CD14-positive monocyte (primary cell): ENCODE results near the gene ZNF554. TPM values are rescaled to one million over a fixed set of nuclear protein-coding genes. Genes with fewer than 3 reads are reported as not detected.

Experiments used
- DNase-seq, 3 donors: peaks; one replicate each; pipeline ENCODE4 v3.0.0-alpha.2; 2011 to 2022
- H2AFZ ChIP-seq: 2 replicates; pipeline ENCODE4 v1.6.0; 2012; ENCODE audit warnings: mild to moderate bottlenecking, low read depth, low read length, inconsistent platforms; ENCODE audit not compliant: insufficient read depth, poor library complexity, severe bottlenecking
- H3K27ac ChIP-seq, 2 donors: 1 replicate in 1 of 2; 2 replicates in 1 of 2; pipeline ENCODE4 v1.5.1; 2012 to 2013; ENCODE audit warnings: low read length in 2 of 2, control low read depth in 1 of 2, inconsistent platforms in 1 of 2, low read depth in 1 of 2, mild to moderate bottlenecking in 1 of 2
- H3K27me3 ChIP-seq, 2 donors: one replicate each; pipeline versions ENCODE4 v1.6.0 to v1.6.1; 2011 to 2013; ENCODE audit warnings: low read length in 2 of 2; ENCODE audit not compliant: control insufficient read depth in 2 of 2, insufficient read depth in 2 of 2
- H3K36me3 ChIP-seq, 2 donors: replicated peaks in 1 of 2; 1 replicate in 1 of 2; 2 replicates in 1 of 2; pipeline versions ENCODE4 v1.5.1 to v1.6.1; 2012 to 2013; ENCODE audit warnings: low read length in 2 of 2, control low read depth in 1 of 2, inconsistent platforms in 1 of 2, mild to moderate bottlenecking in 1 of 2; ENCODE audit not compliant: insufficient read depth in 2 of 2, control insufficient read depth in 1 of 2
- H3K4me1 ChIP-seq, 2 donors: 1 replicate in 1 of 2; 2 replicates in 1 of 2; pipeline versions ENCODE4 v1.5.1 to v1.6.1; 2012 to 2013; ENCODE audit warnings: low read length in 2 of 2, control low read depth in 1 of 2, inconsistent platforms in 1 of 2, mild to moderate bottlenecking in 1 of 2, moderate library complexity in 1 of 2; ENCODE audit not compliant: insufficient read depth in 2 of 2, control insufficient read depth in 1 of 2
- H3K4me2 ChIP-seq: replicated peaks from 2 replicates; pipeline ENCODE3; 2012; ENCODE audit warnings: low read length, moderate library complexity, mild to moderate bottlenecking; ENCODE audit not compliant: poor library complexity, severe bottlenecking; ENCODE audit errors: extremely low read depth
- H3K4me3 ChIP-seq, 3 experiments: fragments of 200-600 bp in 1 of 3; sonication (generic) in 1 of 3; replicated peaks in 1 of 3; 1 replicate in 2 of 3; 2 replicates in 1 of 3; pipeline ENCODE4 v1.5.1; 2011 to 2013; ENCODE audit warnings: low read length in 3 of 3, mild to moderate bottlenecking in 3 of 3, control low read depth in 2 of 3, low read depth in 2 of 3, inconsistent platforms in 1 of 3, moderate library complexity in 1 of 3
- H3K79me2 ChIP-seq: 2 replicates; pipeline ENCODE4 v1.6.0; 2012; ENCODE audit warnings: mild to moderate bottlenecking, control low read depth, inconsistent platforms, low read length, moderate library complexity; ENCODE audit not compliant: insufficient read depth
- H3K9ac ChIP-seq: 2 replicates; pipeline ENCODE4 v1.6.0; 2017; ENCODE audit warnings: low read length, mild to moderate bottlenecking; ENCODE audit not compliant: insufficient read depth, poor library complexity, severe bottlenecking
- H3K9me3 ChIP-seq, 2 donors: replicated peaks in 1 of 2; 1 replicate in 1 of 2; 2 replicates in 1 of 2; pipeline versions ENCODE4 v1.5.1 to v1.6.1; 2012 to 2013; ENCODE audit warnings: low read length in 2 of 2, control low read depth in 1 of 2; ENCODE audit not compliant: control insufficient read depth in 1 of 2, insufficient read depth in 1 of 2
- H4K20me1 ChIP-seq: 2 replicates; pipeline ENCODE4 v1.6.0; 2012; ENCODE audit warnings: mild to moderate bottlenecking, low read length, control low read depth, moderate library complexity; ENCODE audit not compliant: insufficient read depth
- H3K27ac Mint-ChIP-seq, 7 donors: one replicate each; pipeline ENCODE4 v1.8.0; 2020; ENCODE audit warnings: mild to moderate bottlenecking in 7 of 7, mixed read lengths in 7 of 7, moderate library complexity in 6 of 7, inconsistent platforms in 2 of 7
- H3K27me3 Mint-ChIP-seq, 3 donors: one replicate each; pipeline ENCODE4 v1.8.0; 2021 to 2022; ENCODE audit warnings: low read depth in 3 of 3, mild to moderate bottlenecking in 3 of 3, mixed read lengths in 3 of 3, moderate library complexity in 3 of 3, inconsistent platforms in 1 of 3
- H3K36me3 Mint-ChIP-seq, 2 donors: one replicate each; pipeline ENCODE4 v1.8.0; 2020; ENCODE audit warnings: mixed read lengths in 2 of 2, inconsistent platforms in 1 of 2, mild to moderate bottlenecking in 1 of 2
- H3K4me1 Mint-ChIP-seq: one replicate; pipeline ENCODE4 v1.8.0; 2020; ENCODE audit warnings: mild to moderate bottlenecking, mixed read lengths
- H3K4me3 Mint-ChIP-seq, 2 donors: one replicate each; pipeline ENCODE4 v1.8.0; 2020; ENCODE audit warnings: mild to moderate bottlenecking in 2 of 2, mixed read lengths in 2 of 2, moderate library complexity in 1 of 2
- H3K9me3 Mint-ChIP-seq, 7 donors: one replicate each; pipeline ENCODE4 v1.8.0; 2020 to 2022; ENCODE audit warnings: mixed read lengths in 7 of 7, mild to moderate bottlenecking in 6 of 7, moderate library complexity in 6 of 7, inconsistent platforms in 2 of 7
- CTCF ChIP-seq: fragments of 200-600 bp; IDR thresholded peaks from one replicate; pipeline ENCODE4 v1.8.0; 2022; ENCODE audit warnings: antibody characterized with exemption, mild to moderate bottlenecking
- WGBS: methylation state at CpG from one replicate; pipeline ENCODE4 v1.1.5; 2013; ENCODE audit warnings: missing lambda C conversion rate; ENCODE audit not compliant: insufficient coverage; 5-methylcytosine and 5-hydroxymethylcytosine counted together
- intact Hi-C, 2 donors: fragments of 100-400 bp; cut with micrococcal nuclease; formaldehyde crosslinking; loops; one replicate each; pipeline versions ENCODE4 v1.15.0 to v1.15.1; 2023
- polyA plus RNA-seq, 3 donors: library from polyadenylated mRNA; depleted of rRNA in 1 of 3; unstranded in 2 of 3; stranded (reverse) in 1 of 3; fragments of 300-500 nt in 2 of 3; fragments of >200 nt in 1 of 3; fragmentation: Illumina TruSeq in 2 of 3; gene quantifications; 1 replicate in 2 of 3; 2 replicates in 1 of 3; pipeline ENCODE4 v1.2.3, GENCODE V29; 2012 to 2021

Gene ZNF554
- polyA plus RNA-seq, 3 donors, result 0.79 to 1.7 (median 0.91) TPM

GRCh38 chr19:2780284-2780683 lies 39.4 kb upstream of the ZNF554 start:
- whole genome bisulfite sequencing, result 93% methylated on average over 5 of the region's 7 CpGs
- DNase-seq, result no peak

GRCh38 chr19:2782329-2782935 lies 37.2 kb upstream of the ZNF554 start:
- H4K20me1 ChIP-seq, result peaks cover 22% of the 10 kb centered on the region
- Mint-ChIP-seq H3K4me3 (peak overlapping the region; percentile 89 to 92), H3K36me3 (peaks cover 6 to 23% of the 10 kb centered on the region in 2 donors), H3K4me1 (peaks cover 45% of the 10 kb centered on the region), H3K27me3 (no peaks in the 10 kb centered on the region), H3K9me3 (no peaks in the 10 kb centered on the region), H3K27ac (peak overlapping the region; percentile 86 to 94 (median 93))
- DNase-seq, result peak in 2 of 3 donors; percentile 24 to 34
- H3K79me2 ChIP-seq, result peaks cover 85% of the 10 kb centered on the region
- H3K4me3 ChIP-seq, result peak overlapping the region; percentile 57 to 98 (median 92)
- peaks cover 3 to 15% of the 10 kb centered on the region in 2 donors for H3K36me3 ChIP-seq
- peak overlapping the region; percentile 96 for H3K9ac ChIP-seq
- no peaks in the 10 kb centered on the region for H3K9me3 ChIP-seq
- peak overlapping the region; percentile 92 for H3K4me2 ChIP-seq
- WGBS, result under 1% methylated on average over 18 of the region's 24 CpGs
- peak overlapping the region; percentile 62 to 93 for H3K27ac ChIP-seq
- peaks cover 36 to 50% of the 10 kb centered on the region in 2 donors for H3K4me1 ChIP-seq
- intact Hi-C loops, result no loop called here
- no peaks in the 10 kb centered on the region for H3K27me3 ChIP-seq
- TF ChIP-seq CTCF, result no peak
- H2AFZ ChIP-seq, result peak overlapping the region; percentile 86

More at GRCh38 chr19:2780284-2780683, 39.4 kb upstream of the ZNF554 start:
- no peaks in the 10 kb centered on the region for H3K9me3 ChIP-seq
- peak overlapping the region in 5 of 7 donors; percentile 45 to 76 (median 55) for H3K27ac Mint-ChIP-seq
- no peak overlapping the region for H3K4me2 ChIP-seq
- H3K9me3 Mint-ChIP-seq, result no peaks in the 10 kb centered on the region
- H3K27me3 Mint-ChIP-seq, result no peaks in the 10 kb centered on the region
- no peaks in the 10 kb centered on the region for H3K27me3 ChIP-seq
- no peak overlapping the region for H3K27ac ChIP-seq
- H4K20me1 ChIP-seq, result peaks cover 22% of the 10 kb centered on the region
- intact Hi-C loops, result no loop called here
- peaks cover 85% of the 10 kb centered on the region for H3K79me2 ChIP-seq
- H3K9ac ChIP-seq, result no peak overlapping the region
- H2AFZ ChIP-seq, result no peak overlapping the region
- peaks cover 7 to 33% of the 10 kb centered on the region in 2 donors for H3K36me3 Mint-ChIP-seq
- peaks cover 50% of the 10 kb centered on the region for H3K4me1 Mint-ChIP-seq
- H3K4me1 ChIP-seq, result peaks cover 40 to 53% of the 10 kb centered on the region in 2 donors
- peaks cover 3 to 15% of the 10 kb centered on the region in 2 donors for H3K36me3 ChIP-seq
- H3K4me3 Mint-ChIP-seq, result no peak overlapping the region
- H3K4me3 ChIP-seq, result no peak overlapping the region
- no peak for TF ChIP-seq CTCF
